Urothelium cell line (cell line): ENCODE data around the gene RAD51.
A peak's percentile ranks its signal among the peaks of the same experiment; 100 is the strongest.
"Not testable (repeated sequence)": the region's sequence is repeated elsewhere in the genome, so short reads cannot be mapped to it uniquely, and the experiment has no call there.

ENCODE experiments used
- DNase-seq: peaks from one replicate; pipeline ENCODE4 v3.0.0; 2011; ENCODE audit warnings: low spot score, mixed read lengths
- FAIRE-seq: peaks from 2 replicates; lab custom pipeline; 2011; peaks lifted over from hg19 to GRCh38; lab: Jason Lieb, UNC

The RAD51 gene

DNA sequence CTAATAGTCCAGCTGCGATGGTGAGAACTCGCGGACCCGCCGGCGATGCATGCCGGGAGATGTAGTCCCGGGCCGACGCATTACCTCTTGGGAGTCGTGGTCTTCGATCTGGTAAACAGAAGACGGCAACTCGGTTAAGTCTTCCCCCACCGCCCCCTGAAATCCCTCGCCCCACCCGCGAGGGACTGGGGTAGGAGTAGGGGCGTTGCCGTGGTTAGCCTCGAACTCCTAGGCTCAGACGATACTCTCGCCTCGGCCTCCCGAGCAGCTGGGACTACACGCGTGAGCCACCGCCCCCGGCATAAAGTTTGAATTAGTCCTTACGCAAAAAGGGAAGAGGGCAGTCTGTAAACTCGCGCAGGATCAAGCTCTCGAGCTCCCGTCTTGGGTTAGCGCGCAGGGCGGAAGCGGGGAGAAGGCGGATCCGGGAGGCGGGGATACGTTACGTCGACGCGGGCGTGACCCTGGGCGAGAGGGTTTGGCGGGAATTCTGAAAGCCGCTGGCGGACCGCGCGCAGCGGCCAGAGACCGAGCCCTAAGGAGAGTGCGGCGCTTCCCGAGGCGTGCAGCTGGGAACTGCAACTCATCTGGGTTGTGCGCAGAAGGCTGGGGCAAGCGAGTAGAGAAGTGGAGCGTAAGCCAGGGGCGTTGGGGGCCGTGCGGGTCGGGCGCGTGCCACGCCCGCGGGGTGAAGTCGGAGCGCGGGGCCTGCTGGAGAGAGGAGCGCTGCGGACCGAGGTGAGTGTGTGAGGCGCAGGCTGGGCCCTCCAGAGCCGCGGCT is at the start of gene RAD51:
TSS of gene RAD51 (plus strand) at position 487 of the 781 bp plus-strand sequence. CDS start 3,585 bp downstream, outside the sequence.
- FAIRE-seq (peak; percentile 9), DNase-seq (peak; percentile 95)

DNA sequence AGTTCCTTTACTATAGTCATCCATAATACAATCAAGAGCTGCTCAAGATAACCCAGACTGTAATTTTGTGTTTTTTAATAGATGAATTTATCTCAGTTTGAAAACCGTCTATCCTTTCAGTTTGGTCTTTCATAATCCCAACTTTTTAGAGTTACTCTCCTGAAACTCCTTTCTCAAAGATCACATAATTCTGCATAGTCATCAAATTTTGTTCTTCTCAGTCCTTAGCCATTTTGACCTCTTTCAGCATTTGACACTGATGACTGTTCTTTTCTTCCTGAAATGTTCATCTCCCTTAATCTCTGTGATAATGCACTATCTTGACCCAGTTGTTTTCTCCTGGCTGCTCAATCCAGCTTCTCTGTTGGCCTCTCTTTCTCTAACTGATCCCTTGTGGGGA is 47.5 kb upstream of the RAD51 start:
- no peak for FAIRE-seq
- no peak for DNase-seq

DNA sequence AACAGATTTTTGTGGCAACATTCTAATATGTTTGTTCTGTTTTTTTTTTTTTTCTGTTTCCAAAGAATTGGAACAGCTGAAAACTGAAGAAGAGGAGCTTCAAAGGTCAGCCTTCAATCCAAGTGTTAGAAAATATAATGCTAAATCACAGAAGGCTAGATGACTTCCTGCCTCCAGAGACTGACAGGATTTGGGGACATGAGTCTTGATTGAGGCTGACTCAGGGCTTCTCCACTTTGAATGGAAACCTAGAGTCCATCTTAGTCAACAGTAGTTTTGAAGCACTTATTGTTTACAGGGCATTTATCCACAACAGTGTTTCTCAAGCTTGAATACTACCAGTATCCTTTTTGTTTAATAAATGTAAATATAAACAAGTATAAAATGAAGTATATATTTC is 44.5 kb upstream of the RAD51 start:
- DNase-seq (no peak), FAIRE-seq (no peak)

DNA sequence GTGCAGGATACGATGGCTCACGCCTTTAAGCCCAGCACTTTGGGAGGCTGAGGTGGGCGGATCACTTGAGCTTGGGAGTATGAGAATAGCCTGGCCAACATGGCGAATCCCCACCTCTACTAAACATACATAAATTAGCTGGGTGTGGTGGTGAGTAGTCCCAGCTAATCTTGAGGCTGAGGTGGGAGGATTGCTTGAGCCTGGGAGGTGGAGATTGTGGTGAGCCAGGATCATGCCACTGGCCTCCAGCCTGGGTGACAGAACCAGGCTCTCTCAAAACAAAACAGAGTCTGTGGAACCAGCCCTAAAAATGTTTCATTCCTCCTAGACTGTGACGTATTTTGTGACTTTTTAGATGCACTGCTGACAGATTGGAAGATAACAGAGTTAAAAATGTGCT is 34.3 kb upstream of the RAD51 start:
- no peak for FAIRE-seq
- DNase-seq, result no peak

DNA sequence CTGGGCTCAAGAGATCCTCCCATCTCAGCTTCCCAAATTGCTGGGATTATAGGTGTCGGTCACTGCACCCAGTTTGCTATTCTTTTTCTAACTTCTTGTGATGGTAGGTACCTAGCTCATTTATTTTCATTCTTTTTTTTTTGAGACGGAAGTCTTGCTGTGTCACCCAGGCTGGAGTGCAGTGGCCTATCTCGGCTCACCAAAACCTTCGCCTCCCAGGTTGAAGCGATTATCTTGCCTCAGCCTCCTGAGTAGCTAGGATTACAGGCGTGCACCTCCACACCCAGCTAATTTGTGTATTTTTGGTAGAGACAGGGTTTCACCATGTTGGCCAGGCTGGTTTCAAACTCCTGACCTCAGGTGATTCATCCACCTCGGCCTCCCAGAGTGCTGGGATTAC is 30.1 kb upstream of the RAD51 start:
- FAIRE-seq, result no peak
- no peak for DNase-seq

DNA sequence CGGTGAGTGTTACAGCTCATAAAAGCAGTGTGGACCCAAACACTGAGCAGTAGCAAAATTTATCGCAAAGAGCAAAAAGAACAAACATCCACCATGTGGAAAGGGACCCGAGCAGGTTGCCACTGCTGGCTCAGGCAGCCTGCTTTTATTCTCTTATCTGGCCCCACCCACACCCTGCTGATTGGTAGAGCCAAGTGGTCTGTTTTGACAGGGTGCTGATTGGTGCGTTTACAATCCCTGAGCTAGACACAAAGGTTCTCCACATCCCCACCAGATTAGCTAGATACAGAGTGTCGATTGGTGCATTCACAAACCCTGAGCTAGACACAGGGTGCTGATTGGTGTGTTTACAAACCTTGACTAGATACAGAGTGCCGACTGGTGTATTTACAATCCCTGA is 18.7 kb upstream of the RAD51 start:
- not testable (repeated sequence) for FAIRE-seq

DNA sequence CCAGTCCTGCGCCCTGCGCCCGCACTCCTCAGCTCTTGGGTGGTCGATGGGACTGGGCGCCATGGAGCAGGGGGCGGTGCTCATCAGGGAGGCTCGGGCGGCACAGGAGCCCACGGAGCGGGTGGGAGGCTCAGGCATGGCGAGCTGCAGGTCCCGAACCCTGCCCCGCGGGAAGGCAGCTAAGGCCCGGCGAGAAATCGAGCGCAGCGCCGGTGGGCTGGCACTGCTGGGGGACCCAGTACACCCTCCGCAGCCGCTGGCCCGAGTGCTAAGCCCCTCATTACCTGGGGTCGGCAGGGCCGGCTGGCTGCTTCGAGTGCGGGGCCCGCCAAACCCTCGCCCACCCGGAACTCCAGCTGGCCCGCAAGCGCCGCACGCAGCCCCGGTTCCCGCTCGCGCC is 18.1 kb upstream of the RAD51 start:
- not testable (repeated sequence) for DNase-seq, FAIRE-seq

More for the DNA sequence above, 18.7 kb upstream of the RAD51 start:
- DNase-seq, result not testable (repeated sequence)

DNA sequence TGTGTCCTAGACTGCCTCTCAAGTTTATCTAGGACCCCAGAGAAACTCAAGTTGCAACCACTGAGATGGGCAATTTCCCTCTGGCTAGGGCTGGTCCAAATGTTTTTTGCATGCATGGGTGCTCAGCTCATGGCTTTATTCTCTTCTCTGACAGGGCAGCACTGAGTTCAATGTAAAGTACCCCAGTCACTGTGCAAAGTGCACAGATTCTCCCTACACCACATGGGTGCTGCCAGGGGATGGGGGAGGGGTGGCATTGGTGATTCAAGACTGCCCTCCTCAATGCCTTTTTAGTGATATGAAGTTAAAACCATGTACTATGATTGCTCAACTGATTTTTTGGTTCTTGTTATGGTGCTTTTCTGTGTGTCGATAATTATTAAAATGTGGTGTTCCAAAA is 14.8 kb upstream of the RAD51 start:
- no peak for DNase-seq
- FAIRE-seq, result no peak

DNA sequence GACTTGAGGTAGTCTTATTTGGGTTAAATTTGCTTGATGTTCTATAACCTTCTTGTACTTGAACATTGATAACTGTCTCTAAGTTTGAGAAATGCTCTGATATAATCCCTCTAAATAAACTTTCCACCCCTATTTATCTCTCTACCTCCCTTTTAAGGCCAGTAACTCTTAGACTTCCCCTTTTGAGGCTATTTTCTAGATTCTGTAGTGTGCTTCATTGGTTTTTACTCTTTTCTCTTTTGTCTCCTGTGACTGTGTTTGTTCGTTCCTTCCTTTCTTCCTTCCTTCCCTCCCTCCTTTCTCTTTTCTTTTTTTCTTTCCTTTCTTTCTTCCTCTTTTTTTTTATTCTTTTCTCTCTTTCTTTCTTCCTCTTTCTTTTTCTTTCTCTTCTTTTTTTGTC is 14.0 kb upstream of the RAD51 start:
- FAIRE-seq, DNase-seq: not testable (repeated sequence)

DNA sequence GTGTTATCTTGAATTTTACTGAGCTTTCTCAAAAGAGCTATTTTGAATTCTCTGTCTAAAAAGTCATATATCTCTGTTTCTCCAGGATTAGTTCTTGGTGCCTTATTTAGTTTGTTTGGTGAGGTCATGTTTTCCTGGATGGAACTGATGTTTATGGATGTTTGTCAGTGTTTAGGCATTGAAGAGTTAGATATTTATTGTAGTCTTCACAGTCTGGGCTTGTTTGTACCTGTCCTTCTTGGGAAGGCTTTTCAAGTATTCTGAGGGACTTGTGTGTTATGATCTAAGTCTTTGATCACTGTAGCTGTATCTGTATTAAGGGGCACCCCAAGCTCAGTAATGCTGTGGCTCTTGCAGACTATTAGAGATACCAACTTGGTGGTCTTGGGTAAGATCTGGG is 10.6 kb upstream of the RAD51 start:
- DNase-seq (no peak), FAIRE-seq (no peak)

DNA sequence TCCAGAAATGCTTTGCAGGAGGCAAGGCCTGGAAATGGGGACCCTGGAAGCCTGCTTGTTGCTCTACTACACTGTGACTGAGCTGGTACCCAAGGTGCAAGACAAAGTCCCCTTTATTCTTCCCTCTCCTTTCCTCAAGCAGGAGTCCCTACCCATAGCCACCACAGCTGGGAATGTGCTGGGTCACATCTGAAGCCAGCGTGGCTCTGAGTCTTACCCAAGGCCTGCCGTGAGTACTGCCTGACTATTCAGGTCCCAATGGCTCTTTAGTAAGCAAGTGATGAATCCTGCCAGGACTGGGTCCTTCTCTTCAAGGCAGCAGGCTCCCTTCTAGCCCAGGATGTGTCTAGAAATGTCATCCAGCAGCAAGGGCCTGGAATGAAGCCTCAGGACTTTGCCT is 9.6 kb upstream of the RAD51 start:
- no peak for FAIRE-seq
- no peak for DNase-seq

DNA sequence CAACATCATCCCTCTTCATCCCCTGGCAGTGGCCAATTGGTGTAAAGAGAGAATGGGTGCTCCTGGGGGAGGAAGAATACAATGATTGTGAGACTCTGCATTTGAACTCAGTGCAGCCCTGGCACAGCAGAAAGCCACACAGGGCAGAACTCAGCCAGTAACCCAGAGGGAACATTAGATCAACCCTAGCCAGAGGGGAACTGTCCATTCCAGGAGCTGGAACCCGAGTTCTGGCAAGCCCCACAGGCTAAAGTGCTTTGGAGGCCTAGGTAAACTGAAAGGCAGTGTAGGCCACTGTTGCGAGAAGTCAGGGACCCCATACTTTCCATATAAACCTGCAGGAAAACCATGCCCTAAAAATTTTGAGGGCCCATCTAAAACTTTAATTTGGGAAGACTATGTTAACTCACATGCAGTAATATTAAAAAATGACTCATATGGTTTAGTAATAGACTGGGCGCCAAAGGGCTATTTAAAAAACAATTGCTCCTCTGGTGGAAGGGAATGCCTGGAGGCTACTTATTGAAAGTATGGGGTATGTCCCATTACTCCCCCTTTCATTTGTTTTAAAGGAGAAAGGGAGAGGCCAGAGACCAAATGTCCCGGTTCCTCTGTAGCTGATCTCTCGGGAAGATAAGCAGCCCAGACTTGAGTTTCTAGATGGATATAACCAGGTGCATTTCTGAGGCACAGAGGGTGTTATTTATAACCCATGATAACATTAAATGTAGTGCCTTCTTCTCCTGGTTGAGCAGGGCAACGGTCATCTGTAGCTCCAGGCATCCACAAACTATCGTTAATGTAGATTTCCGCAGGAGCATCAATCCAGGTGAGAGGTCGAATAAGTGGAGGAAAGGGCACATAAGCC is 5.8 kb upstream of the RAD51 start:
- DNase-seq (no peak), FAIRE-seq (no peak)

DNA sequence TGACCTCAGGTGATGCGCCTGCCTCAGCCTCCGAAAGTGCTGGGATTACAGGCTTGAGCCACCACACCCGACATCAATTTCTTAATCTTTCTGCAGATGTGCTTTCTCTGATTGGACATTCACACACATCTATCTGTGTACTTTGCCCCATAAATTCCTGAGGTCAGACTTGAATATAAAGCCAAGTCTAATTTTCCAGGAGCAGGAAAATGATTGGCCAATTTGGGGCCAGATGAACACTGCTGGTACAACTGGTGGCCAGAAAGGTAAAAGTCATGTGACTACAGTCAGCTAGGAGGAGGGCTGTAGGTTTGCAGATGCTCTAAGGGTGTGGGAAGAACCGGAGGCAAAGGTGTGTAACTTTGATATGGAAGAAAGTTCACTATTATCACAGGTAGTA is 3.2 kb upstream of the RAD51 start:
- DNase-seq, result no peak
- no peak for FAIRE-seq

DNA sequence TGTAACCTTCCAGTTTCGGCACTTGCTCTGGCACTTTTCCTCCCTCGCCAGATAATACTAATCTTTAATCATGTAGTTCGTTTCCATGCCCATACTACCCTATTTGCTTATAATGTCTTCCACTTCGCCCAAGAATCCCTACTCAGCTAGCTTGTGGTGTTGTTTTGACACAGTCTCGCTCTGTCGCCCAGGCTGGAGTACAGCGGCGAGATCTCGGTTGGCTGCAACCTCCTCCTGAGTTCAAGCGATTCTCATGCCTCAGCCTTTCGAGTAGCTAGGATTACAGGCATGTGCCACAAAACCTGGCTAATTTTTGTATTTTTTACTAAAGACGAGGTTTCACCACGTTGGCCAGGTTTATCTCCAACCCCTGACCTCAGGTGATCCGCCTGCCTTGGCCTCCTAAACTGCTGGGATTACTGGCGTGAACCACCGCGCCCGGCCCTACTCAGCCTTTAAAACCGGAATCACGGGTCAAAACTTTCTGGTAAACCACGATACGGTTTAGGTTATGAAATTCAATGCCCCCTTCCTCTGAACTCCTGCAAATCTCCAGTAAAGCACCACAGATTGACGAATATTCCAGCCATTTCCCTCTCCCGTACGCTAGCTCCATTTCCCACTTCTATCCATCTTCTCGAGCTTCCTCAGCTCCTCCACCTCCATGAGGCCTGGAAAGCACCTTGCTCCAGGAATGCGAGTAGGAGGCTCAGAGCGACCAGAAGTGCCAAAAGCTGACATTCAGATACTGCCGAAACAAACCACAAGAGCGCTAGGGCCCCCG is 878 bp upstream of the RAD51 start:
- DNase-seq, result no peak
- no peak for FAIRE-seq

DNA sequence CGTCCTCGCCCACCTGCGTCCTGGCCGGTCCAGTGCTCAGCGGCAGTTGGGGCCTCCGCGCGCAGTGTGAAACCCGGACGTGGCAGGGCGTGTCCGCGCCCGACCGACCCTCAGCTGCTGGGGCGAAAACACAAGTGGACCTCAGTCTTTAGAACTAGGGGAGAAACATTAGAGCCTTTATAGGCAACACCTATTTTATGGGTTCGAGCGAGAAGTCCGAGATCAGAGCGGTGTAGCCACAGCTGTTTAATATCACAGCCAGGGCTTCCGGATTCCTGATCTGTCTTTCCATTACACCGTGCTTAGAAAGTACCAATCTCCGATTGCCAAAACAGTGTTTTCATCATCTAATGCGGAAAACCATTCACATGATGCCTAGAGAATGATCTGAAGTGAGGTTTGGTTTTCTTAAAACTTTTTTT is 506 bp downstream of the RAD51 start:
- FAIRE-seq, result no peak
- DNase-seq, result no peak

DNA sequence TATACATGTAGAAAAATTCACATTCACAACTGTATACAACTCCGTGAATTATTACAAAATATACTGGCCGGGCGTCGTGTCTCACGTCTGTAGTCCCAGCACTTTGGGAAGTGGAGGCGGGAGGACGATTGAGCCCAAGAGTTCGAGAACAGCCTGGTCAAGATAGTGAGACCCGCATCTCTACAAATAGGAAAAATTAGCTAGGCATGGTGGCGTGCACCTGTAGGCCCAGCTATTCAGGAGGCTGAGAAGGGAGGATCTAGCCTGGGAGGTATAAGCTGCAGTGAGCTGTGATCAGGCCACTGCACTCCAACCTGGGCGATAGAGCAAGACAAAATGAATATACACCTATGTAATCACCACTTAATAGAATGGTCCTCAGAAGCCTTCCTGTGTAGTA is 1.3 kb downstream of the RAD51 start:
- FAIRE-seq, result no peak
- no peak for DNase-seq

DNA sequence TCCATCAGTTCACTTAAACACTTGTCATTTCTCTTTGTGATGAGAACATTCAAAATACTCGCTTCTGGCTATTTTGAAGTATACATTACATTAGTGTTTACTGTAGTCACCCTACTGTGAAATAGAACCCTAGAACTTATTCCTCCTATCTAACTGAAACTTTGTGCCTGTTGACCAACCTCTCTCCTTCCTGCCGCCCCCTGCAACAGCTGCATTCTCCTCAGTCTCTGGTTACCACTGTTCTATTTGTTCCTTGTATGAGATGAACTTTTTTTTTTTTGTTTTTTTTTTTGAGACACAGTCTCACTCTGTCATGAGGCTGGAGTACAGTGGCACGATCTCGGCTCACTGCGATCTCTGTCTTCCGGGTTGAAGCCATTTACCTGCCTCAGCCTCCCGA is 2.9 kb downstream of the RAD51 start:
- FAIRE-seq, result no peak
- DNase-seq, result no peak

DNA sequence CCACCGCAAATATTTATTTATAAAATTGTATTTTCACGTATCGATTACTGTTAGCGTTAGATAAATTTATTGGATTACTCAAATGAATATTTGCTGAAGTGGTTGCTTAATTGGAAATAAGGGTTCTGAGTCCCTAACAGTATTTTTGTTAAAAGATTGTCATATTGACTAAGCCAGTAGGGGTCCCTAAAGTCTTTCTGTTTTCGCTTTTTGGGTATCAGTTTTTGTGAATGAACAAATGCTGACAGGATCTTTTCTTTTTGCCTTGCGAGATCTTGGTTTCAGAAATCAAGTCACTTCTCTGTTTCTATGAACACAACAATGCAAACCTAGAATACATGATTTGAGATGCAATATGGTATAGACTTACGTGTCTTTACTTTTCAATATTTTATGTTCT is 7.1 kb downstream of the RAD51 start:
- FAIRE-seq (no peak), DNase-seq (no peak)

DNA sequence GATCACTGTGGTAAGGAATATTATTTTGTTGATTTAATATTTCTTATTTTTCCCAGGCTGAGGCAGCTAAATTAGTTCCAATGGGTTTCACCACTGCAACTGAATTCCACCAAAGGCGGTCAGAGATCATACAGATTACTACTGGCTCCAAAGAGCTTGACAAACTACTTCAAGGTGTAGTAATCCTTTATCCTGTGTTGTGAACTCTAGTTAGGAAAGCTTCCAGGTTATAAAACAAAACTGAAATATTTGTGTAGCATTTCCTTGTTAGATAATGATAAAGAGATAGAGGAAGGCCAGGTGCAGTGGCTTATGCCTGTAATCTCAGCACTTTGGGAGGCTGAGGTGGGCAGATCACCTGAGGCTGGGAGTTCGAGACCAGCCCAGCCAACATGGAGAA is 11.1 kb downstream of the RAD51 start:
- DNase-seq (no peak), FAIRE-seq (no peak)

DNA sequence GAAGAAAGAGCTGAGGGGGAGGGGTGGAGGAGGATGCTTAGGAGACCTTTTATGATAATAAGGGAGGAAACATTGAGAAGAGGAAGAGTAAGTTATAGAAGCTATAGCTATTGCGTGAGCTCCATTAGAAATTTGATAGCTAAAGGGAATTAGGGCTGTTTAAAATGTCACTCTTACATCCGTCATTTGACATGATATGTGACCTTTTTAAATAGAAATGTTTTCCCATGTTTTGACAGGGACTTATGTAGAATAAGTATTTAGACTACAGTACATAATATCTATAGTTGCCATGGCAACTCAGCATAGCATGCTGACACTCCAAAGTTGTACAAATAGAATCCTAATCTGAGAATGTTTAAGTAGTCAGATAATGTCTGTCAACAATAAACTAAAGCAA is 19.2 kb downstream of the RAD51 start:
- no peak for FAIRE-seq

DNA sequence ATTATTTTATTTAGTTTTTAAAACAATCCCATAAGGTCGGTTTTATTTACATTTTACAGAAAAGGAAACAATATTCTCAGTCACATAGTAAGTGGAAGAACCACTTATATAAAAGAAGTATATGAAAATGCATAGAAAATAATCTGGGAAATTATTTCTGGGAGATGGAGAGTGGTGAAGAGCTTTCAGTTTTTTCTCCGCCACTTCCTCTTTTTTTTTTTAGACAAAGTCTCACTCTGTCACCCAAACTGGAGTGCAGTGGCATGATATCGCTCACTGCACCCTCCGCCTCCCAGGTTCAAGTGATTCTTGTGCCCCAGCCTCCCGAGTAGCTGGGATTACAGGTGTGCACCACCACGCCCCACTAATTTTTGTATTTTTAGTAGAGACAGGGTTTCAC is 21.2 kb downstream of the RAD51 start:
- FAIRE-seq (no peak), DNase-seq (no peak)

More for the DNA sequence above, 19.2 kb downstream of the RAD51 start:
- DNase-seq, result no peak
